GM23338 (cell line): ENCODE data around the gene RPEL1. TPM values are rescaled to one million over a fixed set of nuclear protein-coding genes. Genes with fewer than 3 reads are reported as not detected.

Experiments
- ATAC-seq: fragments of 200-7000 bp; cut with Tn5 transposase; 3 replicates; pipeline ENCODE4 v1.9.1; 2020
- DNase-seq: peaks from one replicate; pipeline ENCODE4 v3.0.0-alpha.2; 2015; ENCODE audit warnings: low spot score
- H2AFZ ChIP-seq: fragments of 200-600 bp; sonication (generic); 2 replicates; pipeline ENCODE4 v1.8.0; 2016; ENCODE audit warnings: antibody characterized with exemption, mild to moderate bottlenecking, moderate library complexity
- H3F3A ChIP-seq: fragments of 200-600 bp; sonication (generic); replicated peaks from 2 replicates; pipeline ENCODE4 v1.8.0; 2017; ENCODE audit warnings: antibody characterized with exemption, mixed run types, low read depth
- H3K27ac ChIP-seq: fragments of 200-600 bp; sonication (generic); 2 replicates; pipeline ENCODE4 v1.6.1; 2016; ENCODE audit warnings: low read depth
- H3K27me3 ChIP-seq: fragments of 200-600 bp; sonication (generic); 2 replicates; pipeline ENCODE4 v1.8.0; 2016; ENCODE audit warnings: mild to moderate bottlenecking, mixed run types, moderate library complexity; ENCODE audit not compliant: insufficient read depth
- H3K36me3 ChIP-seq: fragments of 200-600 bp; sonication (generic); 2 replicates; pipeline ENCODE4 v1.8.0; 2016; ENCODE audit warnings: mild to moderate bottlenecking; ENCODE audit not compliant: insufficient read depth
- H3K4me1 ChIP-seq: fragments of 200-600 bp; sonication (generic); 2 replicates; pipeline ENCODE4 v1.8.0; 2016; ENCODE audit warnings: mild to moderate bottlenecking, moderate library complexity; ENCODE audit not compliant: insufficient read depth
- H3K4me2 ChIP-seq: fragments of 200-600 bp; sonication (generic); 2 replicates; pipeline ENCODE4 v1.7.1; 2017; ENCODE audit warnings: mixed run types
- H3K4me3 ChIP-seq: fragments of 200-600 bp; sonication (generic); 2 replicates; pipeline ENCODE4 v1.6.1; 2016; ENCODE audit warnings: mixed run types
- H3K79me2 ChIP-seq: fragments of 200-600 bp; sonication (generic); replicated peaks from 2 replicates; pipeline ENCODE4 v1.8.0; 2017; ENCODE audit warnings: mild to moderate bottlenecking; ENCODE audit not compliant: insufficient read depth
- H3K9me2 ChIP-seq: fragments of 200-600 bp; sonication (generic); 2 replicates; pipeline ENCODE4 v1.8.0; 2017; ENCODE audit not compliant: insufficient read depth
- H4K20me1 ChIP-seq: fragments of 200-600 bp; sonication (generic); replicated peaks from 2 replicates; pipeline ENCODE4 v1.8.0; 2017; ENCODE audit warnings: mild to moderate bottlenecking; ENCODE audit not compliant: insufficient read depth
- H3K27ac Mint-ChIP-seq: 2 replicates; pipeline ENCODE4 v1.8.0; 2020; ENCODE audit warnings: inconsistent platforms, mild to moderate bottlenecking, moderate library complexity, mixed read lengths
- H3K27me3 Mint-ChIP-seq: 3 replicates; pipeline ENCODE4 v1.8.0; 2022; ENCODE audit warnings: low read depth, mild to moderate bottlenecking, moderate library complexity, mixed read lengths, inconsistent platforms; ENCODE audit not compliant: insufficient read depth, poor library complexity
- H3K36me3 Mint-ChIP-seq: 3 replicates; pipeline ENCODE4 v1.8.0; 2021; ENCODE audit warnings: low read depth, mild to moderate bottlenecking, inconsistent platforms, moderate library complexity, mixed read lengths
- H3K4me1 Mint-ChIP-seq: 3 replicates; pipeline ENCODE4 v1.8.0; 2020; ENCODE audit warnings: mild to moderate bottlenecking, inconsistent platforms, mixed read lengths
- H3K4me3 Mint-ChIP-seq: 3 replicates; pipeline ENCODE4 v1.8.0; 2021; ENCODE audit warnings: moderate library complexity, mild to moderate bottlenecking, inconsistent platforms, mixed read lengths
- H3K9me3 Mint-ChIP-seq: 3 replicates; pipeline ENCODE4 v1.8.0; 2020; ENCODE audit warnings: moderate library complexity, mild to moderate bottlenecking, inconsistent platforms, mixed read lengths
- CREB1 ChIP-seq: fragments of 250-450 bp; sonication (Bioruptor Pico); IDR thresholded peaks from 2 replicates; pipeline ENCODE4 v1.5.0; 2020; ENCODE audit warnings: low read depth, mild to moderate bottlenecking, moderate library complexity
- CTCF ChIP-seq, 2 experiments: fragments of 200-600 bp in 1 of 2; sonication (generic) in 1 of 2; conservative IDR thresholded peaks; 2 replicates each; pipeline versions ENCODE4 v1.5.1 to v1.6.1; 2016 to 2017; ENCODE audit warnings: antibody characterized with exemption in 2 of 2, low read depth in 2 of 2, mild to moderate bottlenecking in 2 of 2, moderate library complexity in 1 of 2
- ETS1 ChIP-seq: IDR thresholded peaks from 2 replicates; pipeline ENCODE4 v1.6.1; 2016; ENCODE audit warnings: antibody characterized with exemption
- POLR2AphosphoS5 ChIP-seq: IDR thresholded peaks from 2 replicates; pipeline ENCODE4 v1.6.1; 2016; ENCODE audit warnings: antibody characterized with exemption, low read depth
- REST ChIP-seq: IDR thresholded peaks from one replicate; pipeline ENCODE4 v1.6.1; 2018; ENCODE audit warnings: antibody characterized with exemption; ENCODE audit not compliant: unreplicated experiment
- STAT1 ChIP-seq: IDR thresholded peaks from one replicate; pipeline ENCODE4 v1.6.1; 2016; ENCODE audit warnings: antibody characterized with exemption; ENCODE audit not compliant: unreplicated experiment
- ZNF331 ChIP-seq: fragments of 250-450 bp; sonication (Bioruptor Pico); IDR thresholded peaks from 2 replicates; pipeline ENCODE4 v1.5.0; 2020; ENCODE audit warnings: low read depth, mild to moderate bottlenecking, moderate library complexity
- polyA plus RNA-seq: library from polyadenylated mRNA; unstranded; fragments of >200 nt; fragmentation: Nextera tagmentation; extraction: Ambion mirVana; gene quantifications from 2 replicates; pipeline ENCODE4 v1.2.1, GENCODE V29; 2016
- total RNA-seq: library from RNA; depleted of rRNA; stranded (reverse); fragments of >200 nt; shearing (Covaris generic); gene quantifications from 2 replicates; pipeline ENCODE4 v1.2.3, GENCODE V29; 2014

Gene RPEL1
- total and polyA plus RNA-seq, 2 experiments from 2014 or later = not detected

- H4K20me1 ChIP-seq = no peaks in the 10 kb centered on the region
- H3K79me2 ChIP-seq = no peaks in the 10 kb centered on the region
- H3F3A ChIP-seq = no peaks in the 10 kb centered on the region
- 0 out of 3 replicates have a peak, but pooled peaks cover under 1% of the 10 kb centered on the region for H3K36me3 Mint-ChIP-seq
- H3K27me3 ChIP-seq = no peaks in the 10 kb centered on the region
- no peak overlapping the region for H3K4me2 ChIP-seq
- H3K9me2 ChIP-seq = no peaks in the 10 kb centered on the region
- H3K4me3 Mint-ChIP-seq = no peak overlapping the region
- no peak overlapping the region for H3K4me3 ChIP-seq
- no peaks in the 10 kb centered on the region for H3K4me1 ChIP-seq
- peaks cover 7% of the 10 kb centered on the region for H3K9me3 Mint-ChIP-seq
- ATAC-seq (peak; percentile 92), DNase-seq (peak; percentile 93)
- no peak overlapping the region for H3K27ac Mint-ChIP-seq
- H3K27me3 Mint-ChIP-seq = peaks cover under 1% of the 10 kb centered on the region
- TF ChIP-seq ETS1 = no peak
- no peak for TF ChIP-seq STAT1
- no peak for TF ChIP-seq CREB1 (CRISPR knock-in tag)
- no peak for TF ChIP-seq CTCF (conservative IDR thresholded peaks at IDR 0.05; ENCODE audit: low read depth in 2 of 2)
- TF ChIP-seq POLR2AphosphoS5 = no peak
- TF ChIP-seq ZNF331 (CRISPR knock-in tag) = no peak
- peak; percentile 90 for TF ChIP-seq REST
- no peak overlapping the region for H2AFZ ChIP-seq
- no peaks in the 10 kb centered on the region for H3K4me1 Mint-ChIP-seq
- H3K27ac ChIP-seq = no peak overlapping the region
- H3K36me3 ChIP-seq = no peaks in the 10 kb centered on the region
These were observed 20.1 kb downstream of the RPEL1 start for GRCh38 chr10:103265717-103266329.

- DNase-seq (no peak), ATAC-seq (no peak)
- H3K27me3 Mint-ChIP-seq = peaks cover 31% of the 10 kb centered on the region
- no peaks in the 10 kb centered on the region for H3K9me3 Mint-ChIP-seq
- H3K4me3 ChIP-seq = no peak overlapping the region
- no peak overlapping the region for H2AFZ ChIP-seq
- H3K9me2 ChIP-seq = no peaks in the 10 kb centered on the region
- peaks cover 4% of the 10 kb centered on the region; the same call in 2 of the 3 replicates for H3K4me1 Mint-ChIP-seq
- H3K36me3 ChIP-seq = no peaks in the 10 kb centered on the region
- TF ChIP-seq ETS1 (no peak), STAT1 (no peak), CTCF (conservative IDR thresholded peaks at IDR 0.05; ENCODE audit: low read depth in 2 of 2) (no peak)
- H3K27ac Mint-ChIP-seq = no peak overlapping the region
- H3F3A ChIP-seq = peaks cover 9% of the 10 kb centered on the region; the same call in 1 of the 2 replicates
- H3K4me1 ChIP-seq = peaks cover 6% of the 10 kb centered on the region
- H3K27me3 ChIP-seq = peaks cover 32% of the 10 kb centered on the region
- H3K79me2 ChIP-seq = no peaks in the 10 kb centered on the region
- H3K27ac ChIP-seq = no peak overlapping the region
- peaks cover 1% of the 10 kb centered on the region; the same call in 1 of the 2 replicates for H4K20me1 ChIP-seq
- H3K36me3 Mint-ChIP-seq = no peaks in the 10 kb centered on the region
- no peak overlapping the region for H3K4me2 ChIP-seq
- H3K4me3 Mint-ChIP-seq = no peak overlapping the region
These were observed 27.4 kb downstream of the RPEL1 start for GRCh38 chr10:103273041-103273441.
